HepG2 (cell line): ENCODE results near the gene DNAJC10. TPM values are rescaled to one million over a fixed set of nuclear protein-coding genes. Genes with fewer than 3 reads are reported as not detected.

ENCODE experiments used
- ATAC-seq: fragments of 200-7000 bp; cut with Tn5 transposase; 3 replicates; pipeline ENCODE4 v1.9.1; 2020; ENCODE audit warnings: mild to moderate bottlenecking, moderate library complexity
- BruUV-seq: library from RNA; stranded (reverse); fragments of 400-500 nt; replicated peaks from 2 replicates; lab custom pipeline; 2021; lab: Mats Ljungman, UMichigan
- CTCF ChIA-PET: fragments of 300-600 bp; formaldehyde crosslinking; extraction: SDS; loops from one replicate; lab custom pipeline; 2021; ENCODE audit warnings: low total read pairs, inconsistent platforms, low intra/inter-chr PET ratio; lab: Yijun Ruan, JAX
- POLR2A ChIA-PET: fragments of 350-600 bp; sonication (Branson Sonifier 250); formaldehyde crosslinking; loops from one replicate; lab custom pipeline; 2020; ENCODE audit warnings: antibody characterized with exemption, inconsistent platforms; lab: Yijun Ruan, JAX
- DNase-seq: peaks from one replicate; pipeline ENCODE4 v3.0.0-alpha.2; 2015; ENCODE audit warnings: low spot score
- FAIRE-seq: peaks from 3 replicates; lab custom pipeline; 2011; peaks lifted over from hg19 to GRCh38; lab: Jason Lieb, UNC
- H2AFZ ChIP-seq: one replicate; pipeline ENCODE4 v1.6.1; 2011; ENCODE audit warnings: low read length, inconsistent platforms
- H3K27ac ChIP-seq: fragments of 300-600 bp; 3 replicates; pipeline ENCODE4 v1.8.0; 2011; ENCODE audit warnings: mixed run types, mild to moderate bottlenecking, mixed read lengths, low read length, inconsistent platforms; ENCODE audit not compliant: insufficient read depth; ENCODE audit errors: extremely low read length
- H3K27me3 ChIP-seq, 2 experiments: fragments of 200-600 bp in 1 of 2; 2 replicates in 1 of 2; 3 replicates in 1 of 2; pipeline versions ENCODE4 v1.6.0 to v1.8.0; 2011; ENCODE audit warnings: low read length in 2 of 2, mild to moderate bottlenecking in 2 of 2, moderate library complexity in 2 of 2, inconsistent platforms in 1 of 2; ENCODE audit not compliant: insufficient read depth in 2 of 2, control insufficient read depth in 1 of 2
- H3K36me3 ChIP-seq, 2 experiments: fragments of 200-600 bp in 1 of 2; replicated peaks in 1 of 2; 2 replicates in 1 of 2; 3 replicates in 1 of 2; pipeline versions ENCODE4 v1.5.1 to v1.8.0; 2011; ENCODE audit warnings: low read length in 2 of 2, inconsistent platforms in 1 of 2; ENCODE audit not compliant: insufficient read depth in 2 of 2, control insufficient read depth in 1 of 2
- H3K4me1 ChIP-seq: 2 replicates; pipeline ENCODE4 v1.5.1; 2012; ENCODE audit warnings: low read length, inconsistent platforms; ENCODE audit not compliant: insufficient read depth
- H3K4me2 ChIP-seq: 2 replicates; pipeline ENCODE4 v1.6.0; 2011; ENCODE audit warnings: low read depth, low read length, inconsistent platforms
- H3K4me3 ChIP-seq, 3 experiments: fragments of 200-600 bp in 1 of 3; sonication (generic), shearing (Covaris generic) in 1 of 3; replicated peaks in 1 of 3; 2 replicates each; pipeline ENCODE4 v1.5.1; 2011 to 2016; ENCODE audit warnings: low read length in 3 of 3, inconsistent platforms in 2 of 3, low read depth in 2 of 3, mild to moderate bottlenecking in 2 of 3, control low read depth in 1 of 3, mixed read lengths in 1 of 3; ENCODE audit not compliant: insufficient read depth in 1 of 3
- H3K79me2 ChIP-seq: one replicate; pipeline ENCODE4 v1.6.1; 2011; ENCODE audit warnings: low read length, inconsistent platforms; ENCODE audit not compliant: insufficient read depth
- H3K9ac ChIP-seq: 2 replicates; pipeline ENCODE4 v1.6.0; 2011; ENCODE audit warnings: mild to moderate bottlenecking, low read depth, low read length, inconsistent platforms; ENCODE audit not compliant: insufficient read depth
- H3K9me3 ChIP-seq: 2 replicates; pipeline ENCODE4 v1.5.1; 2012; ENCODE audit warnings: mild to moderate bottlenecking, low read length
- H4K20me1 ChIP-seq: 2 replicates; pipeline ENCODE4 v1.6.0; 2011; ENCODE audit warnings: inconsistent platforms, mild to moderate bottlenecking, low read length, moderate library complexity; ENCODE audit not compliant: insufficient read depth
- ARNT2 ChIP-seq: sonication (generic); formaldehyde crosslinking; IDR thresholded peaks from 2 replicates; pipeline ENCODE4 v1.8.0; 2022; ENCODE audit warnings: mild to moderate bottlenecking, low read depth, missing genetic modification reagents, moderate library complexity
- CREB3 ChIP-seq: sonication (generic); formaldehyde crosslinking; IDR thresholded peaks from 2 replicates; pipeline ENCODE4 v1.5.0; 2020; ENCODE audit warnings: missing genetic modification reagents
- IKZF1 ChIP-seq: fragments of 450-650 bp; IDR thresholded peaks from 2 replicates; pipeline ENCODE4 v1.7.1; 2016
- JUNB ChIP-seq: sonication (generic); formaldehyde crosslinking; IDR thresholded peaks from 2 replicates; pipeline ENCODE4 v1.8.0; 2022; ENCODE audit warnings: missing genetic modification reagents, mild to moderate bottlenecking, borderline replicate concordance
- JUND ChIP-seq: sonication (generic); formaldehyde crosslinking; IDR thresholded peaks from 2 replicates; pipeline ENCODE4 v1.8.0; 2022; ENCODE audit warnings: mild to moderate bottlenecking, missing genetic modification reagents
- MAZ ChIP-seq, 2 experiments: sonication (generic) in 1 of 2; formaldehyde crosslinking in 1 of 2; IDR thresholded peaks; 2 replicates each; pipeline versions ENCODE4 v1.5.0 to v1.6.1; 2012 to 2020; ENCODE audit warnings: low read depth in 2 of 2, mild to moderate bottlenecking in 2 of 2, borderline replicate concordance in 1 of 2, improper control_type of control experiment in 1 of 2, low read length in 1 of 2, missing genetic modification reagents in 1 of 2, moderate library complexity in 1 of 2
- MXD1 ChIP-seq: sonication (generic); formaldehyde crosslinking; IDR thresholded peaks from 2 replicates; pipeline ENCODE4 v1.4.0; 2020; ENCODE audit warnings: mild to moderate bottlenecking, missing genetic modification reagents
- MYNN ChIP-seq: sonication (generic); formaldehyde crosslinking; IDR thresholded peaks from 2 replicates; pipeline ENCODE4 v1.4.0; 2020; ENCODE audit warnings: mild to moderate bottlenecking, low read depth, missing genetic modification reagents
- PCBP1 ChIP-seq: fragments of 200-400 bp; formaldehyde crosslinking; IDR thresholded peaks from 2 replicates; pipeline ENCODE4 v1.6.1; 2017; ENCODE audit warnings: mild to moderate bottlenecking, low read depth, low read length, borderline replicate concordance
- PITX1 ChIP-seq: sonication (generic); formaldehyde crosslinking; IDR thresholded peaks from 2 replicates; pipeline ENCODE4 v1.5.1; 2020; ENCODE audit warnings: mild to moderate bottlenecking, missing genetic modification reagents
- ZBTB7B ChIP-seq: sonication (generic); formaldehyde crosslinking; IDR thresholded peaks from 2 replicates; pipeline ENCODE4 v1.4.0; 2020; ENCODE audit warnings: missing genetic modification reagents
- ZNF761 ChIP-seq: sonication (generic); formaldehyde crosslinking; conservative IDR thresholded peaks from 2 replicates; pipeline ENCODE4 v1.4.0; 2020; ENCODE audit warnings: mild to moderate bottlenecking, missing genetic modification reagents
- ZSCAN30 ChIP-seq: sonication (generic); formaldehyde crosslinking; IDR thresholded peaks from 2 replicates; pipeline ENCODE4 v1.5.0; 2020; ENCODE audit warnings: mild to moderate bottlenecking, missing genetic modification reagents
- WGBS: methylation state at CpG from one replicate; pipeline ENCODE4 v1.1.6; 2017; ENCODE audit warnings: low lambda C conversion rate; 5-methylcytosine and 5-hydroxymethylcytosine counted together
- in situ Hi-C: cut with HindIII; loops from 2 replicates; pipeline ENCODE4 v1.10.0; 2017; ENCODE audit warnings: low pct_unique_long_range_greater_than_20kb; ENCODE audit not compliant: extremely low pct_ligation_motif_present
- intact Hi-C: fragments of 100-400 bp; cut with micrococcal nuclease; formaldehyde crosslinking; loops from one replicate; pipeline ENCODE4 v1.10.0; 2022; ENCODE audit not compliant: unreplicated experiment
- polyA plus RNA-seq, 8 experiments: library from polyadenylated mRNA; depleted of rRNA in 3 of 8; stranded (reverse) in 7 of 8; unstranded in 1 of 8; fragments of >200 nt; fragmentation: Illumina TruSeq in 4 of 8; extraction: Trizol in 4 of 8; gene quantifications; 2 replicates each; pipeline versions ENCODE4 v1.2.1 to v1.2.3, GENCODE V29; 2011 to 2016; ENCODE audit warnings: low read depth in 4 of 8, missing spikeins in 1 of 8, mixed read lengths in 1 of 8; ENCODE audit not compliant: insufficient read depth in 1 of 8
- total RNA-seq, 5 experiments: library from RNA; depleted of rRNA; stranded (reverse); fragments of >200 nt; fragmentation: Illumina TruSeq; extraction: Trizol; gene quantifications; 2 replicates each; pipeline ENCODE4 v1.2.3, GENCODE V29; 2016; ENCODE audit warnings: low read depth in 1 of 5

Gene DNAJC10
- total and polyA plus RNA-seq, 2 of the 13 experiments (the other 11 are each of a cell fraction or from before 2014, with no cell fraction given), result 44.1 to 178 TPM

- in situ Hi-C loops, result no loop called here
- no peak for DNase-seq
- no TSS peak for BruUV-seq
- H3K27me3 ChIP-seq, result no peaks in the 10 kb centered on the region; a peak in 1 of 5 replicates
- H3K9ac ChIP-seq, result no peak overlapping the region
- ATAC-seq, result no peak
- ChIA-PET CTCF (no interaction called here), POLR2A (no interaction called here)
- no peaks in the 10 kb centered on the region for H3K4me1 ChIP-seq
- no peaks in the 10 kb centered on the region for H3K9me3 ChIP-seq
- H4K20me1 ChIP-seq, result no peaks in the 10 kb centered on the region
- intact Hi-C loops, result no loop called here
- no peak overlapping the region for H3K4me2 ChIP-seq
- FAIRE-seq, result no peak
- no peaks in the 10 kb centered on the region for H3K36me3 ChIP-seq
- no peak overlapping the region for H3K27ac ChIP-seq
- no peaks in the 10 kb centered on the region for H3K79me2 ChIP-seq
- 2% methylated on average over 1 of the region's 1 CpG for WGBS
- H3K4me3 ChIP-seq, result no peak overlapping the region
- TF ChIP-seq ZBTB7B (CRISPR knock-in tag) (no peak), ZSCAN30 (CRISPR knock-in tag) (no peak), CREB3 (CRISPR knock-in tag) (no peak), IKZF1 (no peak), ARNT2 (CRISPR knock-in tag) (no peak), JUNB (CRISPR knock-in tag) (no peak), MYNN (CRISPR knock-in tag) (no peak), MAZ (IDR thresholded peaks at IDR 0.05; ENCODE audit: borderline replicate concordance, low read depth, low read length) (no peak), MAZ (CRISPR knock-in tag; IDR thresholded peaks at IDR 0.05; ENCODE audit: low read depth) (no peak), PITX1 (no peak), PCBP1 (no peak), JUND (CRISPR knock-in tag) (no peak), ZNF761 (CRISPR knock-in tag) (no peak), MXD1 (no peak)
- TF ChIP-seq, all 625 proteins: peak for 0
- H2AFZ ChIP-seq, result no peak overlapping the region
These were observed 110.0 kb downstream of the DNAJC10 start for GRCh38 chr2:182826064-182826463.
